DND-41 (cell line): ENCODE measurements around the gene SENP7.
"Not testable (repeated sequence)": the region's sequence is repeated elsewhere in the genome, so short reads cannot be mapped to it uniquely, and the experiment has no call there.

Source experiments
- ATAC-seq: fragments of 200-7000 bp; cut with Tn5 transposase; 3 replicates; pipeline ENCODE4 v1.9.1; 2021; ENCODE audit warnings: low read depth; ENCODE audit not compliant: insufficient read depth
- DNase-seq: peaks from one replicate; pipeline ENCODE4 v3.0.0-alpha.2; 2020
- H2AFZ ChIP-seq: 2 replicates; pipeline ENCODE4 v1.6.0; 2012; ENCODE audit warnings: low read depth, low read length
- H3K27ac ChIP-seq: 2 replicates; pipeline ENCODE4 v1.5.1; 2012; ENCODE audit warnings: low read length, inconsistent platforms
- H3K27me3 ChIP-seq: fragments of 200-600 bp; sonication (generic); 2 replicates; pipeline ENCODE4 v1.6.0; 2012; ENCODE audit warnings: low read length, mild to moderate bottlenecking, inconsistent platforms; ENCODE audit not compliant: insufficient read depth, poor library complexity
- H3K36me3 ChIP-seq: 2 replicates; pipeline ENCODE4 v1.5.1; 2012; ENCODE audit warnings: low read length, inconsistent platforms; ENCODE audit not compliant: insufficient read depth
- H3K4me1 ChIP-seq: 2 replicates; pipeline ENCODE4 v1.5.1; 2012; ENCODE audit warnings: mild to moderate bottlenecking, low read length; ENCODE audit not compliant: insufficient read depth
- H3K4me2 ChIP-seq: 2 replicates; pipeline ENCODE4 v1.6.0; 2012; ENCODE audit warnings: mild to moderate bottlenecking, moderate library complexity, low read length, inconsistent platforms; ENCODE audit not compliant: insufficient read depth
- H3K4me3 ChIP-seq, 2 experiments: fragments of 200-600 bp in 1 of 2; shearing (Covaris generic) in 1 of 2; 2 replicates each; pipeline ENCODE4 v1.5.1; 2012 to 2016; ENCODE audit warnings: inconsistent platforms in 2 of 2, low read length in 2 of 2, mild to moderate bottlenecking in 2 of 2, low read depth in 1 of 2, moderate library complexity in 1 of 2
- H3K79me2 ChIP-seq: 2 replicates; pipeline ENCODE4 v1.6.0; 2012; ENCODE audit warnings: low read length, inconsistent platforms; ENCODE audit not compliant: insufficient read depth
- H3K9ac ChIP-seq: 2 replicates; pipeline ENCODE4 v1.6.0; 2012; ENCODE audit warnings: low read depth, mild to moderate bottlenecking, inconsistent platforms, low read length, moderate library complexity
- H3K9me3 ChIP-seq: 2 replicates; pipeline ENCODE4 v1.5.1; 2012; ENCODE audit warnings: low read length, moderate library complexity, mild to moderate bottlenecking, inconsistent platforms; ENCODE audit not compliant: insufficient read depth, severe bottlenecking
- H4K20me1 ChIP-seq: 2 replicates; pipeline ENCODE4 v1.6.0; 2012; ENCODE audit warnings: low read length; ENCODE audit not compliant: insufficient read depth
- EZH2 ChIP-seq: IDR thresholded peaks from 3 replicates; pipeline ENCODE4 v1.6.1; 2012; ENCODE audit warnings: borderline replicate concordance, low read depth, mild to moderate bottlenecking, moderate library complexity, low read length, inconsistent platforms; ENCODE audit not compliant: severe bottlenecking
- TF ChIP-seq, protein P1 (sequence below): IDR thresholded peaks from 2 replicates; pipeline ENCODE4 v1.5.1; 2012; ENCODE audit warnings: borderline replicate concordance, low read length, moderate library complexity, mild to moderate bottlenecking; ENCODE audit not compliant: poor library complexity, severe bottlenecking; ENCODE audit errors: extremely low read depth

The SENP7 gene

DNA sequence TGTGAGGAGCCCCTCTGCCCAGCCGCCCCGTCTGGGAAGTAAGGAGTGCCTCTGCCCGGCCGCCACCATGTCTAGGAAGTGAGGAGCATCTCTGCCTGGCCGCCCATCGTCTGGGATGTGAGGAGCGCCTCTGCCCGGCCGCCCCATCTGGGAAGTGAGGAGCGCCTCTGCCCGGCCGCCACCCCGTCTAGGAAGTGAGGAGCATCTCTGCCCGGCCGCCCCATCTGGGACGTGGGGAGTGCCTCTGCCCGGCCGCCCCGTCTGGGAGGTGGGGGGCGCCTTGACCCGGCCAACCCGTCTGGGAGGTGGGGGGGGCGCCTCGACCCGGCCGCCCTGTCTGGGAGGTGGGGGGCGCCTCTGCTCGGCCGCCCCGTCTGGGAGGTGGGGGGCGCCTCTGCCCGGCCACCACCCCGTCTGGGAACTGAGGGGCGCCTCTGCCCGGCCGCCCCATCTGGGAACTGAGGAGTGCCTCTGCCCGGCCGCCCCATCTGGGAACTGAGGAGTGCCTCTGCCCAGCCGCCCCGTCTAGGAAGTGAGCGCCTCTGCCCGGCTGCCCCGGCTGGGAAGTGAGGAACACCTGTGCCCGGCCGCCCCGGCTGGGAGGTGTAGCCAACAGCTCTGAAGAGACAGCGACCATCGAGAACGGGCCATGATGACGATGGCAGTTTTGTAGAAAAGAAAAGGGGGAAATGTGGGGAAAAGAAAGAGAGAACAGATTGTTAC lies 38.5 kb upstream of the SENP7 start:
- not testable (repeated sequence) for H3K27ac ChIP-seq, H3K4me2 ChIP-seq, H3K27me3 ChIP-seq, H3K9me3 ChIP-seq, DNase-seq, H3K4me3 ChIP-seq, H3K79me2 ChIP-seq, H4K20me1 ChIP-seq, H3K4me1 ChIP-seq, H3K9ac ChIP-seq, H3K36me3 ChIP-seq, H2AFZ ChIP-seq, ATAC-seq

DNA sequence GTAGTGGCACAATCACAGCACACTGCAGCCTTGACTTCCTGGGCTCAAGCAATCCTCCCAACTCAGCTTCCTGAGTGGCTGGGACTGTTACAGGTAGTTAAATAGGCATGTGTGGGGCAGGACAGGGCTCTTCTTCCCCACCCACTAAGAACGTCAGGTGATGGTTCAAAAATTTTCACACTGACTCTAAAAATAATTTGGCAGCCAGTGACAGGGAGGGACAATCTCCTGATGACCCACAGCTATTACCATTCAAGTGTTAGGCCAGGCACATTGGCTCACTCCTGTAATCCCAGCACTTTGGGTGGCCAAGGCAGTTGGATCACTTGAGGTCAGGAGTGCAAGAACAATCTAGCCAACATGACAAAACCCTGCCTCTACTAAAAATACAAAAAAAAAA lies 36.5 kb upstream of the SENP7 start:
- no peaks in the 10 kb centered on the region for H3K27me3 ChIP-seq
- TF ChIP-seq, protein P1, sequence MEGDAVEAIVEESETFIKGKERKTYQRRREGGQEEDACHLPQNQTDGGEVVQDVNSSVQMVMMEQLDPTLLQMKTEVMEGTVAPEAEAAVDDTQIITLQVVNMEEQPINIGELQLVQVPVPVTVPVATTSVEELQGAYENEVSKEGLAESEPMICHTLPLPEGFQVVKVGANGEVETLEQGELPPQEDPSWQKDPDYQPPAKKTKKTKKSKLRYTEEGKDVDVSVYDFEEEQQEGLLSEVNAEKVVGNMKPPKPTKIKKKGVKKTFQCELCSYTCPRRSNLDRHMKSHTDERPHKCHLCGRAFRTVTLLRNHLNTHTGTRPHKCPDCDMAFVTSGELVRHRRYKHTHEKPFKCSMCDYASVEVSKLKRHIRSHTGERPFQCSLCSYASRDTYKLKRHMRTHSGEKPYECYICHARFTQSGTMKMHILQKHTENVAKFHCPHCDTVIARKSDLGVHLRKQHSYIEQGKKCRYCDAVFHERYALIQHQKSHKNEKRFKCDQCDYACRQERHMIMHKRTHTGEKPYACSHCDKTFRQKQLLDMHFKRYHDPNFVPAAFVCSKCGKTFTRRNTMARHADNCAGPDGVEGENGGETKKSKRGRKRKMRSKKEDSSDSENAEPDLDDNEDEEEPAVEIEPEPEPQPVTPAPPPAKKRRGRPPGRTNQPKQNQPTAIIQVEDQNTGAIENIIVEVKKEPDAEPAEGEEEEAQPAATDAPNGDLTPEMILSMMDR, result no peak
- no peak for TF ChIP-seq EZH2
- no peaks in the 10 kb centered on the region for H3K4me1 ChIP-seq
- H3K4me3 ChIP-seq, result no peak overlapping the region
- H4K20me1 ChIP-seq, result no peaks in the 10 kb centered on the region
- no peaks in the 10 kb centered on the region for H3K36me3 ChIP-seq
- ATAC-seq, result no peak
- H3K79me2 ChIP-seq, result no peaks in the 10 kb centered on the region
- H2AFZ ChIP-seq, result no peak overlapping the region
- DNase-seq, result no peak
- no peak overlapping the region for H3K9ac ChIP-seq
- H3K27ac ChIP-seq, result no peak overlapping the region
- no peaks in the 10 kb centered on the region for H3K9me3 ChIP-seq
- H3K4me2 ChIP-seq, result no peak overlapping the region

DNA sequence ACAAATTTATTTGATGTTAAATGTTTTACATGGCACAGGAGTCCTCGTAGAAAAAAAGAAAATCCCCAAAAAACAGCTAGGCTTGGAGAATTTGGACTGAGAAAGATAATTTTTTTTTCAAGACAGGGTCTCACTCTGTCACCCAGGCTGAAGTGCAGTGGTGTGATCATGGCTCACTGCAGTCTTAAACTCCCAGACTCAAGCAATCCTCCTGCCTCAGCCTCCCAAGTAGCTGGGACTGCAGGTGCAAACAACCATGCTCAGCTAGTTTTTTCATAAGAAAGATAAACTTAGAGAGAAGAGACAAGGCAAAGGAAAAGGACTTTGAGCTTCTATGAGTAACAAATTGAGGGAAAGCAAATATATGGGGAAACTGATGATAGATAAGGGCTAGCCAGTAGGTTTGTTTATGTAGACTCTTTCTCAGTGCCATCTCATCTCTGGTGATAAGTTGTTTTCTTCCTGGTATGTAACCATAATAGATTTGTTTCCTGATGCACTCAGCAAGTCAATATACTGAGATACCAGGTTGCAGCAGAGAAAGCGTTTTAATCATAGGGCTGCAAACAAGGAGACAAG lies 35.6 kb upstream of the SENP7 start:
- H4K20me1 ChIP-seq, result no peaks in the 10 kb centered on the region
- no peak overlapping the region for H3K4me3 ChIP-seq
- no peak overlapping the region for H3K27ac ChIP-seq
- H3K9me3 ChIP-seq, result no peaks in the 10 kb centered on the region
- ATAC-seq (no peak), DNase-seq (no peak)
- TF ChIP-seq EZH2, result no peak
- TF ChIP-seq, protein P1, result no peak
- H3K79me2 ChIP-seq, result no peaks in the 10 kb centered on the region
- no peaks in the 10 kb centered on the region for H3K27me3 ChIP-seq
- H3K9ac ChIP-seq, result no peak overlapping the region
- no peaks in the 10 kb centered on the region for H3K36me3 ChIP-seq
- no peaks in the 10 kb centered on the region for H3K4me1 ChIP-seq
- no peak overlapping the region for H3K4me2 ChIP-seq
- no peak overlapping the region for H2AFZ ChIP-seq

DNA sequence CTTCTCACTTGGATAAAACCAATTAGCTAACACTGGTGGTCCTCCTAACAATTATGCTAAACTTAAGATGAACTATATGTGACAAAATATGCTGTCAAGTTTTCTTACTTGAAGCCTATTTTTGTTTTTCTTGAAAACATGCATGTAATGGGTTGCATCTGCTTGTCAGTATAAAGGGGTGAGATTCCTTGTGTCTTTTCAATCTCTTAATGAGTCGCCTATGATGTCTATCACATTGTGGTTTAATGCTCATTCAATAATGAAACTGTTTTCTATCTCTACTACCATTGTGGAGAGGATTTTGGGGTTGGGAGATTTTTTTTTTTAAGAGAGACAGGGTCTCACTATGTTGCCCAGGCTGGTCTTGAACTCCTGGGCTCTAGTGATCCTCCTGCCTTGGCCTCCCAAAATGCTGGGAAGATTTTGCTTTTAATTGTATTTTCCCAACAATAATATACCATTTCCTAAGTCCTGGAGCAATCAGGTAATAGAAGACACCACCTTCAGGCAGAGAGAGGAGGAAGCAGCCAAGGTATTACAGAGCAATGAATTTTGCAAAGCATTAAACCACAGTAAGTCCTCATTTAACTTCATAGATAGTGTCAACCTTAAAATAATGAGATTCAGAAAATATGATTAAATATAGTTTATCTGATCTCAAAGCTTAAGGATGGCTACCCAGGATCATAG lies 31.3 kb upstream of the SENP7 start:
- Histone ChIP-seq H3K4me2 (no peak overlapping the region), H2AFZ (no peak overlapping the region), H3K27ac (no peak overlapping the region), H3K4me3 (no peak overlapping the region), H3K79me2 (no peaks in the 10 kb centered on the region), H4K20me1 (no peaks in the 10 kb centered on the region), H3K4me1 (no peaks in the 10 kb centered on the region), H3K9me3 (no peaks in the 10 kb centered on the region), H3K9ac (no peak overlapping the region), H3K27me3 (no peaks in the 10 kb centered on the region), H3K36me3 (no peaks in the 10 kb centered on the region)
- TF ChIP-seq, protein P1, result no peak
- TF ChIP-seq EZH2, result no peak
- no peak for DNase-seq
- ATAC-seq, result no peak
